Right lobe of liver (tissue), 4 donors: ENCODE data around the gene LRRC37B.
"Not testable (repeated sequence)": the region's sequence is repeated elsewhere in the genome, so short reads cannot be mapped to it uniquely, and the experiment has no call there.

Experiments
- POLR2A ChIP-seq: fragments of 450-650 bp; IDR thresholded peaks from one replicate; pipeline ENCODE4 v1.6.1; 2017; ENCODE audit warnings: antibody characterized with exemption, mild to moderate bottlenecking
- TF ChIP-seq, protein P1 (sequence below), 4 donors: fragments of 200-600 bp in 3 of 4; fragments of 450-650 bp in 1 of 4; IDR thresholded peaks; one replicate each; pipeline versions ENCODE4 v1.5.1 to v1.8.0; 2016 to 2022; ENCODE audit warnings: antibody characterized with exemption in 4 of 4, mild to moderate bottlenecking in 2 of 4
- donor health status: DM: no; HTN: no; CAD: no.
- donor health status: DM: no; HTN: no; CAD: no.
- donor health status: DM: no; HTN: yes; CAD: no.

DNA sequence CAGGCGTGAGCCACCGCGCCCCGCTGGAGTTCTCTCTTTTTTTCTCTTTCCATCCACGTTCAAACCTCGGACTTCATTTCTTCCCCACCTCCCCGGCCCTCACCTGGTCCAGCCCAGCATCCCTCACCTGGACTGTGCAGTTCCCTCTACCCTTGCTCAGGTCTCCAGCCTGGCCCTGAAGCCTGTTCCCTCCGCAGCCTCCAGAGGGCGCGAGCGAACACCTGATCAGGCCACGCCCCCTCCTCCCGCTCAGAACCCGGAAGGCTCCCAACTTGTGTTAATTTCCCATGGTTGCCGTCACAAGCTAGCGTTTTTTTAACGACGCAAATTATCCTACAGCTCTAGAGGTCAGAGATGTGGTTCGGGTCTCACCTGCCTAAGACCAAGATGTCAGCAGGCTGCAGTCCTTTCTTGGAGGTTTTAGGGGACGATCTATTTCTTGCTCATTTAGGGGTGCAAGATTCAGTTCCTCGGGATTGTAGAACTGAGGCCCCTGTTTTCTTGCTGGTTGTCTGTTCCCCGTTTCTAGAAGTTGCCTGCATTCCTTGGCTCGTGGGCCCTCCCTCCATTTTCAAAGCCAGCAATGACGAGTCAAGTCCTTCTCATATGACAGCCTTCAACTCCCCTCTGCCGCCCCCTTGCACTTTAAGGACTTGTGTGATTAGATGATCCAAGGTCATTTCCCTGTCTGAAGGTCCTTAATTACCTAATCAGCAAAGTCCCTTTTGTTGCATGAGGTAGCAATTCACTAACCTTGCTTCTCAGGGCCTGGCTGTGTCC, 59.9 kb downstream of the LRRC37B start:
- TF ChIP-seq, protein P1, sequence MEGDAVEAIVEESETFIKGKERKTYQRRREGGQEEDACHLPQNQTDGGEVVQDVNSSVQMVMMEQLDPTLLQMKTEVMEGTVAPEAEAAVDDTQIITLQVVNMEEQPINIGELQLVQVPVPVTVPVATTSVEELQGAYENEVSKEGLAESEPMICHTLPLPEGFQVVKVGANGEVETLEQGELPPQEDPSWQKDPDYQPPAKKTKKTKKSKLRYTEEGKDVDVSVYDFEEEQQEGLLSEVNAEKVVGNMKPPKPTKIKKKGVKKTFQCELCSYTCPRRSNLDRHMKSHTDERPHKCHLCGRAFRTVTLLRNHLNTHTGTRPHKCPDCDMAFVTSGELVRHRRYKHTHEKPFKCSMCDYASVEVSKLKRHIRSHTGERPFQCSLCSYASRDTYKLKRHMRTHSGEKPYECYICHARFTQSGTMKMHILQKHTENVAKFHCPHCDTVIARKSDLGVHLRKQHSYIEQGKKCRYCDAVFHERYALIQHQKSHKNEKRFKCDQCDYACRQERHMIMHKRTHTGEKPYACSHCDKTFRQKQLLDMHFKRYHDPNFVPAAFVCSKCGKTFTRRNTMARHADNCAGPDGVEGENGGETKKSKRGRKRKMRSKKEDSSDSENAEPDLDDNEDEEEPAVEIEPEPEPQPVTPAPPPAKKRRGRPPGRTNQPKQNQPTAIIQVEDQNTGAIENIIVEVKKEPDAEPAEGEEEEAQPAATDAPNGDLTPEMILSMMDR (IDR thresholded peaks at IDR 0.05): peak; percentile 7 to 43 (median 38)
- TF ChIP-seq POLR2A: not testable (repeated sequence)
